Heart right ventricle (tissue), 16 donors: Measurements from ENCODE around the gene RAB36. TPM values are rescaled to one million over a fixed set of nuclear protein-coding genes. Genes with fewer than 3 reads are reported as not detected.

Experiments used
- ATAC-seq, 8 donors: fragments of 200-7000 bp; cut with Tn5 transposase; one replicate each; pipeline ENCODE4 v1.9.1; 2020; ENCODE audit warnings: mild to moderate bottlenecking in 8 of 8, moderate library complexity in 8 of 8, moderate number of reproducible peaks in 1 of 8
- DNase-seq, 2 donors: peaks; one replicate each; pipeline ENCODE4 v3.0.0-alpha.2; 2020
- H3K27ac ChIP-seq, 10 donors: fragments of 200-600 bp; sonication (generic) in 2 of 10; one replicate each; pipeline versions ENCODE4 v1.5.0 to v1.8.0; 2020 to 2022; ENCODE audit warnings: mild to moderate bottlenecking in 3 of 10
- H3K27me3 ChIP-seq, 7 donors: fragments of 200-600 bp; one replicate each; pipeline ENCODE4 v1.8.0; 2021 to 2022; ENCODE audit warnings: mild to moderate bottlenecking in 2 of 7
- H3K36me3 ChIP-seq, 9 donors: fragments of 200-600 bp; sonication (generic) in 1 of 9; one replicate each; pipeline versions ENCODE4 v1.5.0 to v1.8.0; 2020 to 2022; ENCODE audit warnings: mild to moderate bottlenecking in 2 of 9
- H3K4me1 ChIP-seq, 9 donors: fragments of 200-600 bp; sonication (generic) in 1 of 9; one replicate each; pipeline versions ENCODE4 v1.5.0 to v1.8.0; 2020 to 2022; ENCODE audit warnings: mild to moderate bottlenecking in 4 of 9
- H3K4me3 ChIP-seq, 10 donors: fragments of 200-600 bp; sonication (generic) in 2 of 10; one replicate each; pipeline versions ENCODE4 v1.5.0 to v1.8.0; 2020 to 2022; ENCODE audit warnings: mild to moderate bottlenecking in 7 of 10, moderate library complexity in 2 of 10
- H3K9me3 ChIP-seq, 11 donors: fragments of 200-600 bp in 10 of 11; sonication (generic) in 2 of 11; one replicate each; pipeline versions ENCODE4 v1.5.0 to v1.8.0; 2013 to 2022; ENCODE audit warnings: mild to moderate bottlenecking in 2 of 11, control low read depth in 1 of 11, moderate library complexity in 1 of 11
- WGBS, 2 donors: extraction: QIAGEN DNeasy Blood & Tissue Kit; methylation state at CpG; one replicate each; pipeline ENCODE4 v1.1.7; 2013; ENCODE audit warnings: inconsistent platforms in 1 of 2; 5-methylcytosine and 5-hydroxymethylcytosine counted together
- intact Hi-C, 10 donors: fragments of 100-400 bp; cut with DNase I; formaldehyde crosslinking; loops; one replicate each; pipeline versions ENCODE4 v1.11.1 to v1.14.2; 2022
- polyA plus RNA-seq, 2 donors: library from polyadenylated mRNA; stranded (reverse); fragments of 200-250 nt; gene quantifications; one replicate each; pipeline ENCODE4 v1.2.3, GENCODE V29; 2013
- total RNA-seq, 10 donors: library from RNA; stranded (reverse); fragmentation: NEBNext Ultra II Directional in 3 of 10; extraction: Animal tissue kit (Norgen Biotek cat#: 25700) in 3 of 10; gene quantifications; one replicate each; pipeline versions ENCODE4 v1.2.1 to v1.2.4, GENCODE V29; 2021 to 2023
- TF ChIP-seq, protein P1 (sequence below), 9 donors: fragments of 200-600 bp; sonication (generic) in 2 of 9; IDR thresholded peaks; one replicate each; pipeline versions ENCODE4 v1.5.0 to v1.8.0; 2021 to 2022; ENCODE audit warnings: antibody characterized with exemption in 9 of 9, mild to moderate bottlenecking in 5 of 9, moderate library complexity in 1 of 9
- donor health status: Arrhythmogenic right ventricular cardiomyopathy.
- donor health status: ischemic (EF 13 %, LVEDD 7.1; RV severe dilation, severe dysfunction).
- donor health status: healthy with polysubstance abuse.
- donor health status: DM: no; HTN: yes; CAD: no.
- donor health status: DM: no; HTN: no; CAD: no.
- donor health status: ischemic (EF 25% LVEDD 6.9; RV normal size, moderate dysfunction).
- donor health status: ischemic (EF 25% LVEDD 5.7; RV mildly dilated, moderate dysfunction).
- donor health status: healthy.
- donor health status: DM: yes; HTN: yes; CAD: no.
- donor health status: Ischemic cardiomyopathy.
- donor health status: ischemic (EF 35%, LVEDD 5.7; RV mildly dilated, moderate dysfunction).
- donor health status: nonischemic (EF 11% LVEDD 7.7; RV severe dilation, severe dysfunction).
- donor health status: DM: yes; HTN: yes; CAD: no.
- donor health status: PGD.
- donor health status: ischemic (EF 29% LVEDD 5.4; RV normal size, mild dysfunction).
- donor health status: nonischemic (EF 23%, LVEDD 6.1; RV moderate dilation, normal function).

RAB36 gene
- total and polyA plus RNA-seq, 12 donors: 0.15 to 1.00 (median 0.43) TPM

DNA sequence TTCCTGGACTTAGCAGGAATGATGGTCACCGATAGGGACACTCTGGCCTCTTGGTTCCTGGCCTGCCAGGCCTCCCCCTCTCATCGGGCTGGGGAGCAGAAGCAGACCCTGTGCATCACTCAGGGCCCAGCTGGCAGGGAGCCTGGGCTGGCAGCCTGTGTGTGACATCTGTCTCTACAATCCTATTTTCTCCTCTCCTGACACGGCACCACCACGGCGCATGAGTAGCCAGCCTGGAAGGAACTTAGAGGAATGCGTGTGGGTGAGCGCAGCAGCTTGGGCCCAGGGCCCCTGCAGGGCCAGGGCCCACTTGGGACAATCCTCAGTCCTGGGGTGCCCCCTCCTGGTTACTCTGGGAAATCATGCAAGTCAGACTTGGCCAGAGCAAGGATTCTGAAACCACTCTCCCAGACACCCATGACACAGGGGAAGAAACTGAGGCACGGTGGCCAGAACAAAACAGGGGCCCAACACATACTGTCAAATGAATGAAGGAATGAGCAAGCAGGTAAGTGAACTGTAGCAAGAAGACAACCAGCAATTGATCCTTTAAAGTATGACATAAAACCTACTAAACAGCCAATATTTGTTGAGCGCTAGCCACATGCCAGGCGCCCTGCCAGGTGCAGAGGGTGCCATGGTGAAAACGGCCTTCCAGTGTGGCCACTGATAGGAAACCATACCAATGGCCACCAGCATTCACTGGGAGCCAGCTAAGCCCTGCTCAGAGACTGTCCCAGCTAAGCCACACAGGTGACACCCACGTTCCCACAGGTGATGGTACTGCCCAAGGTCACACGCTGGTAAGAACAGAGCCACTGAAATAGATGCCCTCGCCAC lies 16.8 kb upstream of the RAB36 start:
- Histone ChIP-seq H3K4me1 (peaks cover 0 to 11% (median 7%) of the 10 kb centered on the region in 9 donors), H3K4me3 (no peak overlapping the region), H3K9me3 (no peaks in the 10 kb centered on the region), H3K27ac (no peak overlapping the region), H3K36me3 (peaks cover 0 to 4% (median 0%) of the 10 kb centered on the region in 9 donors), H3K27me3 (peaks cover 0 to 6% (median 0%) of the 10 kb centered on the region in 7 donors)
- WGBS, 2 donors: 30 to 33% methylated on average over 14 of the region's 14 CpGs
- ATAC-seq (peak; percentile 83 to 93 (median 90)), DNase-seq (peak; percentile 57 to 76)
- intact Hi-C loops: loop anchor here (1.0 to 10.0 kb wide), 8 partner anchors 168 to 784 kb away; no protein-coding TSS in a partner anchor
- TF ChIP-seq, protein P1, sequence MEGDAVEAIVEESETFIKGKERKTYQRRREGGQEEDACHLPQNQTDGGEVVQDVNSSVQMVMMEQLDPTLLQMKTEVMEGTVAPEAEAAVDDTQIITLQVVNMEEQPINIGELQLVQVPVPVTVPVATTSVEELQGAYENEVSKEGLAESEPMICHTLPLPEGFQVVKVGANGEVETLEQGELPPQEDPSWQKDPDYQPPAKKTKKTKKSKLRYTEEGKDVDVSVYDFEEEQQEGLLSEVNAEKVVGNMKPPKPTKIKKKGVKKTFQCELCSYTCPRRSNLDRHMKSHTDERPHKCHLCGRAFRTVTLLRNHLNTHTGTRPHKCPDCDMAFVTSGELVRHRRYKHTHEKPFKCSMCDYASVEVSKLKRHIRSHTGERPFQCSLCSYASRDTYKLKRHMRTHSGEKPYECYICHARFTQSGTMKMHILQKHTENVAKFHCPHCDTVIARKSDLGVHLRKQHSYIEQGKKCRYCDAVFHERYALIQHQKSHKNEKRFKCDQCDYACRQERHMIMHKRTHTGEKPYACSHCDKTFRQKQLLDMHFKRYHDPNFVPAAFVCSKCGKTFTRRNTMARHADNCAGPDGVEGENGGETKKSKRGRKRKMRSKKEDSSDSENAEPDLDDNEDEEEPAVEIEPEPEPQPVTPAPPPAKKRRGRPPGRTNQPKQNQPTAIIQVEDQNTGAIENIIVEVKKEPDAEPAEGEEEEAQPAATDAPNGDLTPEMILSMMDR (IDR thresholded peaks at IDR 0.05): peak; percentile 62 to 87 (median 83)

DNA sequence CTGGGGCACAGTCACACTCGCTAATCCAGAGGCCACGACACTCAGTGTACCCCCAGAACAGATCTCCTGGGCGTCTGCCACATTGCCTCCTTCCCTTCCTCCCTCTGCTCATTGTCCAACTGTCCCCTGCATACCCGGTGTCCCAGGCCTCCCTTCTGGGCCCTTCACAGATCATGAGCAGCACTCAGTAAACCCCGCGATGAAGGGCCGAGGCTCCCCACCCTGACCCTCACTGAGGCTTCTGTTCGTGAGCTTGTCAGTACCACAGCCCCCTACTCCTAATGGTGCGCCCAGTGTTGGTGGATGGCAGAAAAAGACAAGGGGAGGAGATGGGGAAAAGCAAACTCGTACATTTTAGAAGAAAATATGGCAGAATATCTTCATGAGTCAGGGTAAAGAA lies 16.1 kb upstream of the RAB36 start:
- peaks cover 0 to 11% (median 7%) of the 10 kb centered on the region in 9 donors for H3K4me1 ChIP-seq
- TF ChIP-seq, protein P1 (IDR thresholded peaks at IDR 0.05): no peak
- H3K27me3 ChIP-seq: peaks cover 0 to 6% (median 0%) of the 10 kb centered on the region in 7 donors
- intact Hi-C loops: loop anchor here in 5 of 10 donors (2.0 to 10.0 kb wide), 5 partner anchors 170 to 784 kb away; no protein-coding TSS in a partner anchor
- no peak overlapping the region for H3K27ac ChIP-seq
- H3K36me3 ChIP-seq: no peaks in the 10 kb centered on the region
- ATAC-seq (no peak), DNase-seq (no peak)
- H3K4me3 ChIP-seq: no peak overlapping the region
- 76 to 83% methylated on average over 10 of the region's 10 CpGs for WGBS, 2 donors
- no peaks in the 10 kb centered on the region for H3K9me3 ChIP-seq

DNA sequence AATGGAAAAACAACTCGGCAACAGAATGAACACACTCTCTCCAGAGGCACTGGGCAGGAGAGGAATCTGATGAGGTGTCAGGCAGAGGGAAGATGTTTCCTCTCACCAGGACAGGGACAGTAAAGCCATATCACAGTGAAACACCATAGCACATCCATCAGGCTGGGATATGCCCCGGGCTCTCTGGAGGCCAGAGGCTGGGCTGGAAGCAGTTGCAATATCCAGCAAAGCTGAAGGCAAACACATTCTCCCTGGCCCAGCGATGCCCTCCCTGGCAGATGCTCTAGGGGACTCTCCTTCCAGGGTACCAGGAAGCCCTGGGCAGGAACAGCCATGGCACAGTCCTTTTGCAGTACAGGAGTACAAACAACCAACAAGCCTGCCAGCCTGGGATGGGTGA lies 14.6 kb upstream of the RAB36 start:
- TF ChIP-seq, protein P1 (IDR thresholded peaks at IDR 0.05): no peak
- Histone ChIP-seq H3K36me3 (no peaks in the 10 kb centered on the region), H3K27ac (no peak overlapping the region), H3K27me3 (peaks cover 0 to 6% (median 0%) of the 10 kb centered on the region in 7 donors), H3K4me1 (peaks cover 0 to 11% (median 7%) of the 10 kb centered on the region in 9 donors), H3K4me3 (no peak overlapping the region), H3K9me3 (no peaks in the 10 kb centered on the region)
- intact Hi-C loops: loop anchor here in 1 of 10 donors (2.0 kb wide), 1 partner anchor 172 kb away; no protein-coding TSS in a partner anchor
- DNase-seq: no peak
- WGBS, 2 donors: 61 to 75% methylated on average over 3 of the region's 3 CpGs
- ATAC-seq: no peak

DNA sequence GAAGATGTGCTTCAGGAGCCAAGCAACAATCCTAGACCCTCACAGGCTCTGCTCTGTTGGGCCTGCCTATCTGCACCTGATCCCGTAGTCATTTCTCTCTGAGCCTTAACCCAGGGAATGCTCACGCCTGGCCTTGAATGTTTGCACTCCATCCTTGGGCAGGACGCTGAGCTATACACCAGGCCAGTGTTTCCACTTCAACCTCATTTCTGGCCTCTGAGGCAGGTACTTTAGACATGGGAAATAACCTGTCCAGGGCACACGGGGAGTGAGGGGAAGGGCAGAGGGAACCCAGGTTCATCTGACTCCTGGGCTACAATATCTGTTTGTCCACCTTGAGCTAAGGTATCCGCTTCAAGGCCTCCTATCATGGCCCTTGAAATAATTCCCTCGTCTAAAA lies 13.3 kb upstream of the RAB36 start:
- no peak for DNase-seq
- WGBS, 2 donors: 83 to 85% methylated on average over 6 of the region's 6 CpGs

More for the DNA sequence above, 13.3 kb upstream of the RAB36 start:
- intact Hi-C loops: loop anchor here in 1 of 10 donors (2.0 kb wide), 1 partner anchor 173 kb away; no protein-coding TSS in a partner anchor
- no peak overlapping the region for H3K4me3 ChIP-seq
- H3K27me3 ChIP-seq: peaks cover 0 to 6% (median 0%) of the 10 kb centered on the region in 7 donors
- TF ChIP-seq, protein P1 (IDR thresholded peaks at IDR 0.05): no peak
- no peaks in the 10 kb centered on the region for H3K36me3 ChIP-seq
- H3K27ac ChIP-seq: no peak overlapping the region
- no peaks in the 10 kb centered on the region for H3K9me3 ChIP-seq
- H3K4me1 ChIP-seq: peaks cover 0 to 13% (median 9%) of the 10 kb centered on the region in 9 donors
- no peak for ATAC-seq
